Tibial nerve (tissue), 4 donors: ENCODE results near the gene EXOG.

Experiments
- CTCF ChIP-seq, 5 experiments: fragments of 200-600 bp in 3 of 5; fragments of 450-650 bp in 2 of 5; sonication (generic) in 3 of 5; IDR thresholded peaks; one replicate each; pipeline ENCODE4 v1.5.1; 2016 to 2019; ENCODE audit warnings: antibody characterized with exemption in 5 of 5, mild to moderate bottlenecking in 3 of 5, moderate library complexity in 2 of 5
- EP300 ChIP-seq, 2 donors: sonication (generic); formaldehyde crosslinking; IDR thresholded peaks; one replicate each; pipeline ENCODE4 v1.6.1; 2017; ENCODE audit warnings: antibody characterized with exemption in 2 of 2, mild to moderate bottlenecking in 1 of 2

GRCh38 chr3:38491215-38491614 is 4.9 kb upstream of the EXOG start:
- TF ChIP-seq CTCF (IDR thresholded peaks at IDR 0.05), result no peak
- TF ChIP-seq EP300 (IDR thresholded peaks at IDR 0.05), result peak in 1 of 2 donors; percentile 21
